SK-N-MC (cell line): ENCODE measurements around the gene ANTXR1.

Experiments used
- DNase-seq: peaks from one replicate; pipeline ENCODE4 v3.0.0-alpha.2; 2011; ENCODE audit warnings: low read depth, low spot score
- H3K27ac ChIP-seq: fragments of 200-600 bp; sonication (generic); 2 replicates; pipeline ENCODE4 v1.5.1; 2016; ENCODE audit warnings: mixed run types
- H3K36me3 ChIP-seq: fragments of 200-600 bp; sonication (generic); 2 replicates; pipeline ENCODE4 v1.6.1; 2017; ENCODE audit warnings: antibody characterized with exemption, low read length, mixed read lengths; ENCODE audit not compliant: insufficient read depth
- H3K4me3 ChIP-seq: fragments of 200-600 bp; sonication (generic); 2 replicates; pipeline ENCODE4 v1.5.1; 2016
- H3K9ac ChIP-seq: fragments of 200-600 bp; sonication (generic); 2 replicates; pipeline ENCODE4 v1.8.0; 2017; ENCODE audit warnings: mixed run types, mixed read lengths; ENCODE audit not compliant: insufficient read length
- H3K9me3 ChIP-seq: fragments of 200-600 bp; sonication (generic); 2 replicates; pipeline ENCODE4 v1.6.1; 2017; ENCODE audit warnings: low read depth, mild to moderate bottlenecking, antibody characterized with exemption, low read length, moderate library complexity, mixed read lengths
- EZH2 ChIP-seq: fragments of 200-600 bp; sonication (generic); IDR thresholded peaks from one replicate; pipeline ENCODE4 v1.6.1; 2017; ENCODE audit warnings: antibody characterized with exemption
- FOXP2 ChIP-seq: optimal IDR thresholded peaks from 2 replicates; pipeline ENCODE3; 2011; ENCODE audit warnings: mild to moderate bottlenecking, moderate library complexity; ENCODE audit not compliant: insufficient read depth; ENCODE audit errors: extremely low read length, control extremely low read depth
- POLR2AphosphoS5 ChIP-seq: IDR thresholded peaks from 2 replicates; pipeline ENCODE4 v1.6.1; 2012; ENCODE audit warnings: mild to moderate bottlenecking, low read depth, low read length, borderline replicate concordance

The ANTXR1 gene

DNA sequence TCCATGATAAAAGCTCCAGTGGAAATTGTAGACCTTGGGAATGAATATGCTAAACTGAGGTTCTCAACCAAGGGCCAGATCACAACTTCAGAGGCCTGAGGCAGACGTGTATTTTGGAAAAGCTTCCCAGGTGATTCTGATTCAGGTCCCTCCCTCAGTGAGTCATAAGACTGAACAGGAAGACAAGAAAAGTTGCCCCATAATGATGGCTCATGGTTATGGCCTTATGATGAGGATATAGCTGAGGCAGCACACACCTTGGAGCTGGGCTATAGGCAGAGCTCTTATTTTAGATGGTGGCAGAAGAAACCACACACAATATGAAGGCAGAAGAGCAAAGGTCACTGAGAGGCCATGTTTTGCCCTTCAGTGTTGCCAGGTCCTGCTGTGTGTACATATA, 9.6 kb downstream of the ANTXR1 start:
- no peak overlapping the region for H3K9ac ChIP-seq
- TF ChIP-seq POLR2AphosphoS5 (no peak), EZH2 (no peak), FOXP2 (no peak)
- no peak for DNase-seq
- H3K4me3 ChIP-seq, result no peak overlapping the region
- H3K27ac ChIP-seq, result no peak overlapping the region
- H3K36me3 ChIP-seq, result 0 out of 2 replicates have a peak, but pooled peaks cover 6% of the 10 kb centered on the region
- no peaks in the 10 kb centered on the region for H3K9me3 ChIP-seq

DNA sequence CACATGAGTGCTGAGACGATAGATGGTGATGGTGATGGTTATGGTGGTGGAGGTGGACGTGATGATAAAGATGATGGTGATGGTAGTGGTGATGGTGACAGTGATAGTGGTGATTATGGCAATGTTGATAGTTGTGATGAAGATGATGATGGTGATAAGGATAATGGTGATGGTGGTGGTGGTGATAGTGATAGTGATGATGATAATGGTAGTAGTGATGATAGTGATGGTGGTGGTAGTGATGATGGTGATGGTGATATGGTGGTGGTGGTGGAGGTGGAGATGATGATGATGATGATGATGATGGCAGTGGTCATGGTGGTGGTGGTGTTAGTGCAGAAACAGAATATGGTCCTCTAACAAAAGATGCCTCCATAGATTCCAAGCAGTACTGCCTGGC, 10.3 kb downstream of the ANTXR1 start:
- H3K9me3 ChIP-seq, result 0 out of 2 replicates have a peak, but pooled peaks cover 3% of the 10 kb centered on the region
- H3K36me3 ChIP-seq, result peaks cover 9% of the 10 kb centered on the region; the same call in 1 of the 2 replicates
- H3K9ac ChIP-seq, result no peak overlapping the region
- TF ChIP-seq POLR2AphosphoS5 (no peak), EZH2 (no peak), FOXP2 (no peak)
- no peak overlapping the region for H3K27ac ChIP-seq
- no peak for DNase-seq
- no peak overlapping the region for H3K4me3 ChIP-seq

DNA sequence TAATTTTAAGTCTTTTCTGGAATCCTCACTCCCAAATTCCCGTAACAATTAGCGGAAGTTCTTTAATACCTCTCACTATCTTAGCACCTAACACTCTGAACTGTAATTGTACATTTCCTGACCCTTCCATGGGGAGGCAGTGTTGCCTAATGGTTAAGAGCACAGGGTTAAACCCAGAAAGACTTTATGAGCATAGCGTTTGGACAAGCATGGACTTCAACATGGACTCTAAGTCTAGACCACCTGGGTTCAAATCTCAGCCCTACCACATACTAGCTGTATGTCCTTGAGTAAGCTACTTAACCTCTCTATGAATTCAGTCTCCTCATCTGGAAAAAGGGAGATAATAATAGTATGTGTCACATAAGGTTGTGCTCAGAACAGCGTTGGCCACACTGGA, 13.0 kb downstream of the ANTXR1 start:
- H3K4me3 ChIP-seq, result no peak overlapping the region
- DNase-seq, result no peak
- TF ChIP-seq EZH2 (no peak), FOXP2 (no peak), POLR2AphosphoS5 (no peak)
- H3K9me3 ChIP-seq, result 0 out of 2 replicates have a peak, but pooled peaks cover 4% of the 10 kb centered on the region
- H3K9ac ChIP-seq, result no peak overlapping the region
- no peak overlapping the region for H3K27ac ChIP-seq
- H3K36me3 ChIP-seq, result peaks cover 10% of the 10 kb centered on the region; the same call in 1 of the 2 replicates

DNA sequence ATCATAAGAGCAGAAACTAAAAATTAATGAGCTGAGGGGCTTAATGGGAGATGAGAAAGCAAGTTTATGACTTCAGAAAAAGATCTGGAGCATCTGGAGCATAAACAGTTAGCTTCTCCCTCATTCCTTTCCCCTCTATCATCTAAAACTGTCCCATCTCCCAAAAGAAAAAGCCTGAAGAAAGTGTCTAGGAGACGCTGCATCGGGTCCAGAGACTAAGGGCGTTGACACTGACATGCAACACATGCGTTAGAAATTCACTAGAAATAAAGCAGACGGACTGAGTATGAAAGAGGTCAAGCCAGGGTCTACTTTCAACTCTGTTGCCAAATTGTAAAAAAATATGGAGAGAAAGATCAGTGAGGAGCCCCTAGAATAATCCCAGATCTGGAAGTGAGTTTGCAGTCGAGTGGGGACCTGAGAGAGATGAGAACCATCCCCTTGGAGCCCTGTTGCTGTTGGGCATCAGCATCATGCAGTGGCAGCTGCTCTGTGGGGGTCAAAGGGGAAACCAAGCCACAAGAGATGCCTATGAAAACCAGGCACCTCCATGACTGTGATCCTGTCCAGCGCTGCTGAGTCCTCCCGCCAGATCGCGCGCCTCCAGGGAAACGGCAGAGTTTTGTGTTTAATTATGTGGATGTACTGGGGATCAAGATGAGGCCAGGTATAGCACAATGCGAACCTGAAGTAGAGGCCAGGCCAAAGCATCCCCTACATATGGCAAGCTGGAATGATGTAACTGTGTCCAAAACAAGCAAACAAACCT, 13.9 kb downstream of the ANTXR1 start:
- TF ChIP-seq POLR2AphosphoS5 (no peak), FOXP2 (no peak), EZH2 (no peak)
- H3K9ac ChIP-seq, result no peak overlapping the region
- H3K27ac ChIP-seq, result no peak overlapping the region
- 0 out of 2 replicates have a peak, but pooled peaks cover 4% of the 10 kb centered on the region for H3K9me3 ChIP-seq
- no peak for DNase-seq
- peaks cover 10% of the 10 kb centered on the region; the same call in 1 of the 2 replicates for H3K36me3 ChIP-seq
- no peak overlapping the region for H3K4me3 ChIP-seq

GRCh38 chr2:69030800-69031428, 17.9 kb downstream of the ANTXR1 start:
- Histone ChIP-seq H3K9ac (peak overlapping the region; percentile 23), H3K36me3 (peaks cover 8% of the 10 kb centered on the region; the same call in 1 of the 2 replicates), H3K9me3 (0 out of 2 replicates have a peak, but pooled peaks cover 4% of the 10 kb centered on the region), H3K4me3 (peak overlapping the region; percentile 62), H3K27ac (peak overlapping the region; percentile 80)
- TF ChIP-seq EZH2 (no peak), POLR2AphosphoS5 (no peak), FOXP2 (no peak)
- no peak for DNase-seq

DNA sequence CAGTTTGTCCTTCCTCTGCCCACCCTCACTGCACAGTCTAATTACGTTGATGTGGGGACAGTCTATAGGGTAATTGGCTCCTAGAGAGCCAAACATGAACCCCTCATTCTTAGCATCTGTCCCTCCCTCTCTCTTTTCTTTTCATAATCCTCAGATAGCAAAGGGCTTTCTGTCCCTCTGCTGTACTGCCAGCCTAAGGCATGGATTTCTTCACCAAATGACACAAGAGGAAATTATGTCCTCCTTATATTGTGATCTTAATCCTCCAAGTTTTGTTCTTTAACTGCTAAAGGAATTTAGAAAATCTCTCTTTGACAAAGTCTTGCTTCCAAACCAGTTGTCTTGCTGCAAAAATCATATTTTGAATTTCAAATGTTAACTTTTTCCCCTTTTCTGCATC, 18.5 kb downstream of the ANTXR1 start:
- H3K9me3 ChIP-seq, result 0 out of 2 replicates have a peak, but pooled peaks cover 4% of the 10 kb centered on the region
- TF ChIP-seq POLR2AphosphoS5 (no peak), EZH2 (no peak), FOXP2 (no peak)
- H3K9ac ChIP-seq, result no peak overlapping the region
- H3K36me3 ChIP-seq, result peaks cover 4% of the 10 kb centered on the region; the same call in 1 of the 2 replicates
- peak overlapping the region; percentile 80 for H3K27ac ChIP-seq
- no peak for DNase-seq
- peak overlapping the region; percentile 34 for H3K4me3 ChIP-seq

- DNase-seq, result no peak
- no peak for TF ChIP-seq POLR2AphosphoS5
- TF ChIP-seq FOXP2, result no peak
- no peak for TF ChIP-seq EZH2
These were observed 19.4 kb downstream of the ANTXR1 start for GRCh38 chr2:69032336-69032735.

GRCh38 chr2:69033461-69034095, 20.6 kb downstream of the ANTXR1 start:
- Histone ChIP-seq H3K36me3 (no peaks in the 10 kb centered on the region), H3K27ac (no peak overlapping the region; the same call in 1 of the 2 replicates), H3K4me3 (no peak overlapping the region), H3K9me3 (no peaks in the 10 kb centered on the region), H3K9ac (no peak overlapping the region)
- DNase-seq, result no peak
- TF ChIP-seq POLR2AphosphoS5 (no peak), FOXP2 (no peak), EZH2 (no peak)

More at GRCh38 chr2:69032336-69032735, 19.4 kb downstream of the ANTXR1 start:
- Histone ChIP-seq H3K4me3 (no peak overlapping the region), H3K27ac (no peak overlapping the region), H3K9ac (no peak overlapping the region), H3K9me3 (0 out of 2 replicates have a peak, but pooled peaks cover 4% of the 10 kb centered on the region), H3K36me3 (peaks cover 4% of the 10 kb centered on the region; the same call in 1 of the 2 replicates)
